Ureter (tissue), 1 donor: Measurements from ENCODE around the gene PRPF40A. TPM values are rescaled to one million over a fixed set of nuclear protein-coding genes. Genes with fewer than 3 reads are reported as not detected.

ENCODE experiments used
- DNase-seq: peaks from one replicate; pipeline ENCODE4 v3.0.0-alpha.2; 2020; ENCODE audit warnings: low spot score
- total RNA-seq: library from RNA; stranded (reverse); gene quantifications from one replicate; pipeline ENCODE4 v1.2.4, GENCODE V29; 2023
- donor health status: DM: yes; HTN: yes; CAD: no.

Gene PRPF40A
- total RNA-seq, 1 donor from 2014 or later = 111 TPM

GRCh38 chr2:152651834-152652233 lies 65.4 kb downstream of the PRPF40A start:
- DNase-seq = no peak

GRCh38 chr2:152650768-152651371 lies 66.4 kb downstream of the PRPF40A start:
- no peak for DNase-seq

- DNase-seq = no peak
Measured at GRCh38 chr2:152649997-152650396, 67.3 kb downstream of the PRPF40A start.

GRCh38 chr2:152648336-152648735 lies 68.9 kb downstream of the PRPF40A start:
- no peak for DNase-seq

GRCh38 chr2:152647552-152647951 lies 69.7 kb downstream of the PRPF40A start:
- DNase-seq = peak; percentile 57

GRCh38 chr2:152646775-152647174 lies 70.5 kb downstream of the PRPF40A start:
- no peak for DNase-seq

- peak; percentile 64 for DNase-seq
Measured at GRCh38 chr2:152646264-152646663, 71.0 kb downstream of the PRPF40A start.

GRCh38 chr2:152644189-152644873 lies 72.9 kb downstream of the PRPF40A start:
- DNase-seq = no peak

GRCh38 chr2:152638590-152638989 lies 78.7 kb downstream of the PRPF40A start:
- DNase-seq = no peak

- DNase-seq = no peak
Measured at GRCh38 chr2:152638056-152638455, 79.2 kb downstream of the PRPF40A start.

GRCh38 chr2:152637251-152637650 lies 80.0 kb downstream of the PRPF40A start:
- no peak for DNase-seq

GRCh38 chr2:152635635-152636298 lies 81.5 kb downstream of the PRPF40A start:
- DNase-seq = peak; percentile 62

GRCh38 chr2:152632736-152633135 lies 84.5 kb downstream of the PRPF40A start:
- DNase-seq = no peak

- DNase-seq = no peak
Measured at GRCh38 chr2:152630466-152630865, 86.8 kb downstream of the PRPF40A start.

- no peak for DNase-seq
Measured at GRCh38 chr2:152629202-152629601, 88.1 kb downstream of the PRPF40A start.

GRCh38 chr2:152627351-152627957 lies 89.8 kb downstream of the PRPF40A start:
- DNase-seq = no peak

- DNase-seq = no peak
Measured at GRCh38 chr2:152626911-152627339, 90.3 kb downstream of the PRPF40A start.

- DNase-seq = no peak
Measured at GRCh38 chr2:152624805-152625204, 92.5 kb downstream of the PRPF40A start.

- no peak for DNase-seq
Measured at GRCh38 chr2:152623775-152624174, 93.5 kb downstream of the PRPF40A start.

GRCh38 chr2:152623076-152623740 lies 94.1 kb downstream of the PRPF40A start:
- DNase-seq = no peak

GRCh38 chr2:152622219-152622618 lies 95.0 kb downstream of the PRPF40A start:
- no peak for DNase-seq

- DNase-seq = no peak
Measured at GRCh38 chr2:152620985-152621384, 96.3 kb downstream of the PRPF40A start.
